HG03521 (cell line): ENCODE results near the gene SYT1.
"Not testable (repeated sequence)": the region's sequence is repeated elsewhere in the genome, so short reads cannot be mapped to it uniquely, and the experiment has no call there.

Experiments used
- ATAC-seq: cut with Tn5 transposase; IDR thresholded peaks from one replicate; pipeline ENCODE4 v1.9.1; 2021; ENCODE audit warnings: mild to moderate bottlenecking, moderate library complexity; ENCODE audit not compliant: unreplicated experiment

The SYT1 gene

GRCh38 chr12:79199166-79199565 is 334.6 kb downstream of the SYT1 start:
- no peak for ATAC-seq

- no peak for ATAC-seq
These were observed 335.6 kb downstream of the SYT1 start for GRCh38 chr12:79200176-79200575.

DNA sequence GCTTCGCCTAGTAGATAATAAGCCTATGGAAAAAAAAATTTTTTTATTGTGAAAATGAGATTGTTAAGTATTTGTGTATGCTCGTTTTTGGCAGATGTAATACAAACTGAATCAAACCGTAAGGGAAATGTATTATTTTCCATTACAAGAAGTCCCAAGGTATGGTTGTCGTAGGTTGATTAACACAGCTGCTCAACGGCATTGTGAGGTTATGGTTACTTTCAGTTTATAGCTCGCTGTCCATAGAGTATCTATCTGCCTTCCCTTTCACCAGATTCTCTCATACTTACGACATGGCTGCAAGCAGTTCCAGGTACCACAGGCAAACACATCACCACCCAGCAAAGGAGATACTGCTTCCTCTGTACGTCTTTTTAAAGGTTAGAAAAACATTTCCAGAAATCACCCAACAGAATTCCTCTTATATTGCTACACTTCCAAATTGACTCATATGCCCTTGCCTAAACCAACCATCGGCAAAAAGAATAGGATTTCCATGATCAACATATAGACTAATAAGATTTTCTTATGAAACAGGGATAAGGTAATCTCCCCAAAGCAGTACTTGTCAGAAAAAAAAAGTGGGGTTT is 338.6 kb downstream of the SYT1 start:
- ATAC-seq: no peak

- no peak for ATAC-seq
These were observed 342.3 kb downstream of the SYT1 start for GRCh38 chr12:79206871-79207270.

DNA sequence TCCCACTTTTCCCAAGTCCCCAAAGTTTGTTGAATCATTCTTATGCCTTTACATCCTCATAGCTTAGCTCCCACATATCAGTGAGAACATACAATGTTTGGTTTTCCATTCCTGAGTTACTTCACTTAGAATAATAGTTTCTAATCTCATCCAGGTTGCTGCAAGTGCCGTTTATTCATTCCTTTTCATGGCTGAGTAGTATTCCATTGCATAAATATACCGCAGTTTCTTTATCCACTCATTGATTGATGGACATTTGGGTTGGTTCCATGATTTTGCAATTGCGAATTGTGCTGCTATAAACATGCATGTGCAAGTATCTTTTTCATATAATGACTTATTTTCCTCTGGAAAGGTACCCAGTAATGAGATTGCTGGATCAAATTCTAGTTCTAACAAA is 345.8 kb downstream of the SYT1 start:
- ATAC-seq: not testable (repeated sequence)

DNA sequence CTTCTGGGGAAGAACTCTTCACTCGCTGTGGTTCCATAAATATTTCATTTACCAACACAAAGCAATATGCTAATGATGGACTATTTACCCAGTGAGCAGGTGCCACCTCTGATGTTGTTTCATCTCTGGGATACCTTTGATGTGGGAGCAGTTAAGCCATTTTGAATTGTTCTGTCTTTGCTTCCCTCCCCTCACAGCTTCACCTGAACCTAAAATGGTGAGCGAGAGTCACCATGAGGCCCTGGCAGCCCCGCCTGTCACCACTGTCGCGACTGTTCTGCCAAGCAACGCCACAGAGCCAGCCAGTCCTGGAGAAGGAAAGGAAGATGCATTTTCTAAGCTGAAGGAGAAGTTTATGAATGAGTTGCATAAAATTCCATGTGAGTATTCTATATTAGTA is 352.7 kb downstream of the SYT1 start:
- no peak for ATAC-seq

DNA sequence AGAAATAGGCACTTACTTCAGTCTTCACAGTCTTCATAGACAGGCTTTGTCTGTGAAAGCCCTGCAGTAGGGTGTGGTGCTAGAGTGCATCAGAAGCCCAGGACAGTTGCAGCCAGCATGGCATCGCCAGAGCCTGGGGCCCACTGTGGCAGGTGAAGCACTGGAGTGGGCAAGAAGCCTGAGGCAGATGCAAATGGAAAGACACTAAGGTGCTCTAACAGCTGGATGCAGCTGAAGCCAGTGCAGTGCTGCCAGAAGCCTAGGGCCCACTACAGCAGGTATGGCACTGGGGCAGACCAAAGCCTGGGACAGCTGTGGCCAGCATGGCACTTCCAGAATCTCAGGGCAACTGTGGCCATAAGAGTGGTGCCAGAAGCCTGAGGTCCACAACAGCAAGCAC is 358.6 kb downstream of the SYT1 start:
- no peak for ATAC-seq

DNA sequence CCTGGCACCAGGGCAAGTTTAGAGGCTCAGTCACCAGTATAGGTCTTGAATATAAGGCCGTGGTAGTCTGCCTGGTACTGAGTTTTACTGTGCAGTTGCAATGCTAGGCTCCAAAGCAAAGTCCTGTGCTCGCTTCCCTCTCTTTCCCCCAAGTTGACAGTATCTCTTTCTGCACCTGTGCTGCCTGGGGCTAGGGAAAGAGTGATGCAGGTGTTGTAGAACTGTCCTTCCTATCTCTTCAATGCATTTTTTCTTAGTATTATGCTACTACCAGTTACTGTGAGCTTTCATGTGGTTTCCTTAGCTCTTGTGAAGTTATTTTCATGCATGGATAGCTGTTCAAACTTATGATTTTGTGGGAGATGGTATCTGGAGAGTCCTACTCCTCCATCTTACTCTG is 359.2 kb downstream of the SYT1 start:
- no peak for ATAC-seq

- ATAC-seq: no peak
These were observed 362.5 kb downstream of the SYT1 start for GRCh38 chr12:79227091-79227490.

DNA sequence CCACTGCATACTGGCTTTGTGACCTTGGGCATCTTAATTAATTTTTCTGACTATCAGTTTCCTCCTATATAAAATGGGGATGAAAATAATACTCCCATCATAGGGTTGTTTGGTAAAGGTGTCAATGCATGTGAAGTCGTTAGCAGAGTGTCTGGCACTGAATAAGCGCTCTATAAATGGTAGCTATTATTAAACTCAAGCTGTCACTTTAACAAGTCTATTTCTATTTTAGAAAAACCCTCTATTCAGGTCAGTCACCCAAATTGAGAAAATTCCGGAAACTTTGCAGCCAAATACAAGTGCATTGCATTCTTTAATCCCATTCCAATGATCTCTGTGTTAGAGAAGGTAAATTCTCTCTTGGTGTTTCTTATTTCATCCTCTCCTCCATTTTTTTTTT is 363.1 kb downstream of the SYT1 start:
- ATAC-seq: no peak

DNA sequence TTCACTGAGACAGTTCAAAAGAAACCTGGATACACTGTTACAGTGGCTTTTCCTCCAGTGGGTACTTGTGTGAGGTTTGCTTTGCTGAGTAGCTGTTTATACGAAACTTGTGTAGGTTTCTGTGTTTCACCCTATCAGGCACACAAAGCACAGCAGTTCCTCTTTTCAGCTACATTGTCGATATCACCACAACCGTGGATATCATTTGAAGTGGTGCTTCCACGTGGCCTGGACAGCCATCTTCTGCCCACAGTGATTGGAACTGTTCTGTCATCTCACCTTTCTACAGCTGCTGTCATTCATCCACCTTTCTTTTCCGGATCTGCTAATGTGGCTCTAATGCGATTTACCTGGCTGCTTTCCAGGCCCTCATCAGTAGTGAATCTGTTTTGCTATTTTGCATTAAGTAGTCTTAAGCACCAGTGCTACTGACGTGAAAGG is 368.8 kb downstream of the SYT1 start:
- ATAC-seq: peak; percentile 95

DNA sequence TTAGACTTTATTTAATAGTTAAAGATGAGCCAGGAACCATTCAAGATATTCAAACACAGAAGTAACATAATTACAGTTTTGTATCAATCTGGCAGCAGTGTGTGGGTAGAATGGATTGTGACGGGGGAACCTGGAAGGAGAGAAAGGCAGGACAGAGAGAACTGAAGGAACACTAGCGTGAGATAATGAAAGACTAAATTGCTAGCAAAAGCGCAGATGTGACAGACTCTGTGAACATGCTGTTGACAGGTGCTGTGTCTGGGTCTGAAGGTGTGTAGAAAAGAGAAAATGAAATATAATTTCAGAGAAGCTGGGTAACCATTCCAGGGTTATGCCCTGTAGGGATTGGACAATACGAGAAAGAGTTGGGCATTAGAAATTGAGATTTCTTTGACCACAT is 372.3 kb downstream of the SYT1 start:
- no peak for ATAC-seq

- no peak for ATAC-seq
These were observed 373.7 kb downstream of the SYT1 start for GRCh38 chr12:79238246-79238645.

GRCh38 chr12:79247494-79247893 is 382.9 kb downstream of the SYT1 start:
- ATAC-seq: no peak

DNA sequence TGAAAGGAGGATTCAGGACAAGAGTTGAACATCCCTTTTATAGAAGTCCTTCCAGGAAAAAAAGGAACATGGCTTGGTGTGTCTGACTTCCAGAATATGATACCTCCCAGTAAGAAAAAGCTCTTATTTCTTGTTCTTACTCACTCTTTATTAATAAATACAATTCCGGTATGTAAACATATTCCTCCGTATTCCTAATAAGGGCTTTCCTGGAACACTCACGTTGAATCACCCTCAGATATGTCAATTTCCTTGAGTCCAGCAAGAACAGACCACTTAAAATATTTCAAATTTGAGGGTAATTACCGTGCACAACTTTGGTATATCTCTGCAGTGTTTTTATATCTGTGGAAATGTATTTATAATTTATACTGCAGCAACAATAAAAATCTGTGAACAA is 385.6 kb downstream of the SYT1 start:
- ATAC-seq: no peak

DNA sequence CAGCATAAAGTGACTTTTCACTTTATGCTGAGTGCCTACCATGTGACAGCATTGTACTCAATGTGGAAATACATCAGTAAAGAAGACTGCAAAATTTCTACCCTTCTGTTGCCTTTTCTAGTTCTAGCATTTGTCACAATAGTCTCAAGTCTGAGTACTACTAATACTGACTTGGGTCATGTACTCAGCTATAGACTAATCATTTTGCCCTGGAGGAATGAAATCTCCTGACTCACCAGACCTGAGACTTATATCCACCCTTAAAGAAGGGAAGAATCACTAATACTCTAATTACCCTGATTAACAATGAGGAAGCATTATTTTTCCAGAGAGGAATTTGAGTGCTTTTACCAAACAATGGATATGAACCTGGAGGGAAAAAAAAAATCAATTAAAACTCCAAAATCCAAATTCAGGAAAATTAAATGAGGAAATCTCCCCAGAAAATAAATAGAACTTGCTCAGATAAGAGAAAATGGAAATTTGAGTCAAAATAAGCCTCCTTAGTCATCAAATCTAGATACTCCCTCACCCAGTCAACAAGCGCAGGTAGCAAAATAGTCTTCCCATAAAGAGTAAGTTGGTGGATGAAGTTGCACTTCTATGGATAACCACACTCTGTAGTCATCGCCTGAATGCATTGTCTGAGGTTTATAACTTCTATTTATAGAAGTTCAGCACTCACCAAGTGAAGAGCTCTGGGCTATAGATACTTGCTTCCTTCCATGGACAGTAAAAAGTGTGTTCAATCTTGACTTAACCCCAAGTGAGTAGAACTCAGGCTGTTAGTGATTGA is 386.6 kb downstream of the SYT1 start:
- ATAC-seq: no peak

GRCh38 chr12:79252358-79253075 is 387.9 kb downstream of the SYT1 start:
- no peak for ATAC-seq

DNA sequence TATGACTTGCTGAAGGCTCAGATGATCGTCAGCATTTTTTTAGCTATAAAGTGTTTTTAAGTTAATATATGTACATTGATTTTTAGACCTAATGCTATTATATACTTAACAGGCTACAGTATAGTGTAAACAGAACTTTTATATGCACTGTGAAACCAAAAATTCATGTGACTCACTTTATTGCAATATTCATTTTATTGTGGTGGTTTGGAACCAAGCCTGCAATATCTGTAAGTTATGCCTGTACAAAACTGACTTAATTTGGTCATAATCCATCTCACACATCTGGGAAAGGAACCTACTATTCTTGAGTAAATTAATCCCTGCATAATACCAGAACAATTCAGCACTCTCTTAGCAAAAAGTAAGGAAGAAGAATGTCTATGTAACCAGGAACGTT is 390.7 kb downstream of the SYT1 start:
- no peak for ATAC-seq

DNA sequence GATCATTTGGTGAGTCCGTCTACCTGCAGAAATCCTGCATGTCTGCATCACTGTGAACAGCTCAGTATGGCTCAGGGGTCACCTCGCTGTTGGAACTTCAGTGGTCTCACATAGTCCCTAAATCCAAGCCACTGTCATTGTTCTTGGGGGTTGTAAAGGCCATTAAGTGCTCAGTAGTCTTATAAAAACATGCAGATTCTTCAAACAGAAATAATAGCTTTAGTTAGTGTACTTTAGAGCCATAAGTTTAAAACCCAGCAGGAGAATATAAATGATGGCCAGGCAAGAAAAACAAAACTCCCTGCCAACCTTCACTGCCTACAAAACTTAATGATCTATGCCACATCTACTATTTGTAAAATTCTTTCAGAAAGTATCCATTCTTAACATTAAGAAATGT is 396.3 kb downstream of the SYT1 start:
- no peak for ATAC-seq

- ATAC-seq: no peak
These were observed 398.4 kb downstream of the SYT1 start for GRCh38 chr12:79262938-79263337.

DNA sequence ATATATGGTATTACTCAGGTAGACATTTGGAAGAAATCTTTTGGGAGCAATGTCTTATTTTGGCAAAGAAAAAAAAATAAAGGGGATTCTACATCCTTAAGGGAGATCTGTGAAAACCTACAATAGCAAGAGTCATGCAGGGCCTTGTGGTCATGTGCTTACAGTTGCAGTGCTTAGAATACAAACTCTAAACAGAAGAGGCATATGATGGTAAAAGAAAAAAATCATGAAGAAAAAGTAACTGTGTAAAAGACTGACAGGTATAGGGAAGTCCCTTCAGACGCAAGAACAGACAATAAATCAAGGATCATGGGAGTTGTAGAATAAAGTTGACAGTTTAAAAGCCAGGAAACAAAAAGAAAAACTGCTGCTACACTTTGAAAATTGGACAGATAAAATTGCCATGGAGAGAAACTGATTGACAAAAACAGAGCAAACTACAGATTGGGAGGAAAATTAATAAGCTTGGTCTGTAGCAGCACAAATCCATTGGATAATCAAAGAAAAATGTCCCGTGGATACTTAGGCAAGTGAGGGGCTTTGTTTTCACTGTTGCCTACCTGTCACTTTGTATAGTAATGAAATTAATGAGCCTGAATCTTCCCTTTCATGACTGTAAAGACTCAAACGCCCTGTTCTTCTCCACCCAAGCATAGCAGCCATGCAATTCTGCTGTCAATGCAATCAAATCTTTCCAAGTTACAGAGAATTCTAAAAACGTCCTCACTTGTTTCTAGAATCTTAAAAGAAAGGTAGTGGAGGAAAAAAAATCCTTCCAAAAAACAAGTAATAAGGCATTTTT is 402.0 kb downstream of the SYT1 start:
- ATAC-seq: no peak
